Chondrocyte (in vitro differentiated cells): ENCODE results near the gene MYBPC2. TPM values are rescaled to one million over a fixed set of nuclear protein-coding genes. Genes with fewer than 3 reads are reported as not detected.

Experiments used
- DNase-seq: peaks from one replicate; pipeline ENCODE4 v3.0.0; 2021; ENCODE audit warnings: mixed read lengths, low spot score
- H3K27ac Mint-ChIP-seq: one replicate; pipeline ENCODE4 v1.8.0; 2021; ENCODE audit warnings: mild to moderate bottlenecking, moderate library complexity, mixed read lengths; ENCODE audit not compliant: unreplicated experiment
- H3K27me3 Mint-ChIP-seq: 2 replicates; pipeline ENCODE4 v1.8.0; 2021; ENCODE audit warnings: low read depth, mixed read lengths
- H3K36me3 Mint-ChIP-seq: 2 replicates; pipeline ENCODE4 v1.8.0; 2021; ENCODE audit warnings: low read depth, mixed read lengths
- H3K4me1 Mint-ChIP-seq: 2 replicates; pipeline ENCODE4 v1.8.0; 2021; ENCODE audit warnings: low read depth, mild to moderate bottlenecking, mixed read lengths
- H3K4me3 Mint-ChIP-seq: one replicate; pipeline ENCODE4 v1.8.0; 2021; ENCODE audit warnings: mild to moderate bottlenecking, moderate library complexity, mixed read lengths; ENCODE audit not compliant: unreplicated experiment
- H3K9me3 Mint-ChIP-seq: 2 replicates; pipeline ENCODE4 v1.8.0; 2021; ENCODE audit warnings: low read depth, mixed read lengths
- CTCF ChIP-seq: fragments of 200-600 bp; sonication (generic); IDR thresholded peaks from 2 replicates; pipeline ENCODE4 v1.5.0; 2021; ENCODE audit warnings: antibody characterized with exemption, mild to moderate bottlenecking, moderate library complexity
- total RNA-seq: library from RNA; stranded (reverse); gene quantifications from 3 replicates; pipeline ENCODE4 v1.2.1, GENCODE V29; 2021

MYBPC2 gene
- total RNA-seq, 1 donor from 2014 or later = not detected

- Mint-ChIP-seq H3K27ac (no peak overlapping the region), H3K4me1 (peaks cover 18% of the 10 kb centered on the region), H3K27me3 (peaks cover 6% of the 10 kb centered on the region), H3K9me3 (no peaks in the 10 kb centered on the region), H3K4me3 (no peak overlapping the region), H3K36me3 (peaks cover 13% of the 10 kb centered on the region)
- TF ChIP-seq CTCF = no peak
- DNase-seq = peak; percentile 92
Observed at GRCh38 chr19:50480281-50481111, 47.8 kb downstream of the MYBPC2 start.

- Mint-ChIP-seq H3K36me3 (peaks cover 17% of the 10 kb centered on the region), H3K4me1 (peaks cover 16% of the 10 kb centered on the region), H3K4me3 (no peak overlapping the region)
Observed at GRCh38 chr19:50481351-50482149, 48.9 kb downstream of the MYBPC2 start.

GRCh38 chr19:50482271-50482855, 49.7 kb downstream of the MYBPC2 start:
- Mint-ChIP-seq H3K27ac (no peak overlapping the region), H3K9me3 (peaks cover 5% of the 10 kb centered on the region), H3K36me3 (peaks cover 19% of the 10 kb centered on the region), H3K27me3 (peaks cover 19% of the 10 kb centered on the region), H3K4me1 (peaks cover 9% of the 10 kb centered on the region), H3K4me3 (no peak overlapping the region)
- TF ChIP-seq CTCF = no peak
- DNase-seq = peak; percentile 86

More at GRCh38 chr19:50481351-50482149, 48.9 kb downstream of the MYBPC2 start:
- no peak for TF ChIP-seq CTCF
- DNase-seq = peak; percentile 90
- Mint-ChIP-seq H3K9me3 (peaks cover 2% of the 10 kb centered on the region), H3K27me3 (peaks cover 11% of the 10 kb centered on the region), H3K27ac (no peak overlapping the region)

DNA sequence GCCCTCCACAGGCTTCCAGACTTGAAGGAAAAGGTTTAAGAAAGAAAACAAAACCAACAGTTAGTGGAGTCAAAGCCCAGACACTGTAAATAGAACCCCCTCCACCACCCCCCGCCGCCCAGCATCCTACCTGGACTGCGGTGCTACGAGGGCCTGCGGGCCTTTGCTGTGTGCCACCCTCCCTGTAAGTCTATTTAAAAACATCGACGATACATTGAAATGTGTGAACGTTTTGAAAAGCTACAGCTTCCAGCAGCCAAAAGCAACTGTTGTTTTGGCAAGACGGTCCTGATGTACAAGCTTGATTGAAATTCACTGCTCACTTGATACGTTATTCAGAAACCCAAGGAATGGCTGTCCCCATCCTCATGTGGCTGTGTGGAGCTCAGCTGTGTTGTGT, 50.2 kb downstream of the MYBPC2 start:
- Mint-ChIP-seq H3K27me3 (peaks cover 24% of the 10 kb centered on the region), H3K4me1 (peaks cover 4% of the 10 kb centered on the region), H3K36me3 (peaks cover 19% of the 10 kb centered on the region), H3K4me3 (no peak overlapping the region), H3K9me3 (peaks cover 5% of the 10 kb centered on the region), H3K27ac (no peak overlapping the region)
- no peak for TF ChIP-seq CTCF
- peak; percentile 37 for DNase-seq
